ENCODE measurements around the gene DYNLT5.

DYNLT5 gene

DNA sequence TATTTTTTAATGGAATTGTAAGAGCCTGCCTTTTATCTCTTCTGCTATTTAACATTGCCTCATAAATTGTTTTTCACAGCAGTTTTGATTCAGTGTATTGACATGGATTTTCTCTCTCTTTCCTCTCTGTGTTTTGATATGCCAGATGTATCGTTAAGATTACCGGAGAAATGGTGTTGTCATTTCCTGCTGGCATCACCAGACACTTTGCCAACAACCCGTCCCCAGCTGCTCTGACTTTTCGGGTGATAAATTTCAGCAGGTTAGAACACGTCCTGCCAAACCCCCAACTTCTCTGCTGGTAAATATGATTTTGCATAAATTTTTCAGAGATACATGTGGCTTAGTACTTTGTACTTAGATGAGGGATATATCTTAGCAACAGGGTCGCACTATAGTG is 23.1 kb upstream of the DYNLT5 start:
- Histone ChIP-seq H3K36me3 (ENCODE audit: insufficient read depth, low read length) (no peaks in the 10 kb centered on the region), H3K4me2 (ENCODE audit: low read depth, low read length, poor library complexity, severe bottlenecking) (peak overlapping the region; percentile 73), H4K20me1 (ENCODE audit: insufficient read depth, low read length, poor library complexity, severe bottlenecking) (no peaks in the 10 kb centered on the region), H3K27me3 (ENCODE audit: insufficient read depth, low read length, poor library complexity, severe bottlenecking) (no peaks in the 10 kb centered on the region), H3K9me3 (ENCODE audit: insufficient read depth, low read depth, low read length) (peaks cover 3% of the 10 kb centered on the region; the same call in 1 of the 2 replicates), H3K79me2 (ENCODE audit: insufficient read depth, low read length) (no peaks in the 10 kb centered on the region), H3K4me1 (ENCODE audit: insufficient read depth, low read length, poor library complexity, severe bottlenecking) (peaks cover 71% of the 10 kb centered on the region), H3K4me3 (ENCODE audit: low read length, poor library complexity, severe bottlenecking) (peak overlapping the region; percentile 61), H3F3A (ENCODE audit: low read depth) (peaks cover 19% of the 10 kb centered on the region; the same call in 1 of the 2 replicates), H2AFZ (ENCODE audit: low read length) (no peak overlapping the region), H3K9ac (ENCODE audit: low read depth, low read length, poor library complexity, severe bottlenecking) (peak overlapping the region; percentile 70), H3K9me2 (replicated peaks; ENCODE audit: low read depth, low read length) (no peaks in the 10 kb centered on the region)
- 0 out of 2 replicates have a peak, but pooled peaks have one; percentile 36 for TF ChIP-seq EZH2phosphoT487 (IDR thresholded peaks at IDR 0.05; ENCODE audit: borderline replicate concordance)
- TF ChIP-seq, protein P1, sequence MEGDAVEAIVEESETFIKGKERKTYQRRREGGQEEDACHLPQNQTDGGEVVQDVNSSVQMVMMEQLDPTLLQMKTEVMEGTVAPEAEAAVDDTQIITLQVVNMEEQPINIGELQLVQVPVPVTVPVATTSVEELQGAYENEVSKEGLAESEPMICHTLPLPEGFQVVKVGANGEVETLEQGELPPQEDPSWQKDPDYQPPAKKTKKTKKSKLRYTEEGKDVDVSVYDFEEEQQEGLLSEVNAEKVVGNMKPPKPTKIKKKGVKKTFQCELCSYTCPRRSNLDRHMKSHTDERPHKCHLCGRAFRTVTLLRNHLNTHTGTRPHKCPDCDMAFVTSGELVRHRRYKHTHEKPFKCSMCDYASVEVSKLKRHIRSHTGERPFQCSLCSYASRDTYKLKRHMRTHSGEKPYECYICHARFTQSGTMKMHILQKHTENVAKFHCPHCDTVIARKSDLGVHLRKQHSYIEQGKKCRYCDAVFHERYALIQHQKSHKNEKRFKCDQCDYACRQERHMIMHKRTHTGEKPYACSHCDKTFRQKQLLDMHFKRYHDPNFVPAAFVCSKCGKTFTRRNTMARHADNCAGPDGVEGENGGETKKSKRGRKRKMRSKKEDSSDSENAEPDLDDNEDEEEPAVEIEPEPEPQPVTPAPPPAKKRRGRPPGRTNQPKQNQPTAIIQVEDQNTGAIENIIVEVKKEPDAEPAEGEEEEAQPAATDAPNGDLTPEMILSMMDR (conservative IDR thresholded peaks at IDR 0.05; ENCODE audit: low read length), result no peak

DNA sequence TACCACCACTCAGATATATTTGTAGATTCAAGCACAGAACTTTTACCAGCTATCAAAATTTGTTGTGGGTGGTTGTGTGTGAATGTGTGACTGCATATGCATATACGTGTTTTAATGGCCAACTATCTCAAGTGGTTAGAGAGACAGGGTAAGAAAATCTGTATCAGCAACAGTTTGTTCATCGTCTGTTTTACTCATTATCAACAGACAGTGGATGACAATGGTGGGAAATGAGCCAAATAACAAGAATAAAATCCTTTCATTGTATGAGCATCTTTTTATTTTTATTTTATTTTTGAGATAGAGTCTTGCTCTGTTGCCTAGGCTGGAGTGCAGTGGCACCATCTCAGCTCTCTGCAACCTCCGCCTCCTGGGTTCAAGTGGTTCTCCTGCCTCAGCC is 22.7 kb upstream of the DYNLT5 start:
- Histone ChIP-seq H3K4me2 (ENCODE audit: low read depth, low read length, poor library complexity, severe bottlenecking) (peak overlapping the region; percentile 73), H4K20me1 (ENCODE audit: insufficient read depth, low read length, poor library complexity, severe bottlenecking) (no peaks in the 10 kb centered on the region), H3K4me1 (ENCODE audit: insufficient read depth, low read length, poor library complexity, severe bottlenecking) (peaks cover 69% of the 10 kb centered on the region), H2AFZ (ENCODE audit: low read length) (no peak overlapping the region), H3K9ac (ENCODE audit: low read depth, low read length, poor library complexity, severe bottlenecking) (peak overlapping the region; percentile 70), H3K9me2 (replicated peaks; ENCODE audit: low read depth, low read length) (no peaks in the 10 kb centered on the region), H3K4me3 (ENCODE audit: low read length, poor library complexity, severe bottlenecking) (peak overlapping the region; percentile 61), H3K79me2 (ENCODE audit: insufficient read depth, low read length) (no peaks in the 10 kb centered on the region), H3K27me3 (ENCODE audit: insufficient read depth, low read length, poor library complexity, severe bottlenecking) (no peaks in the 10 kb centered on the region), H3F3A (ENCODE audit: low read depth) (peaks cover 19% of the 10 kb centered on the region; the same call in 1 of the 2 replicates), H3K9me3 (ENCODE audit: insufficient read depth, low read depth, low read length) (peaks cover 3% of the 10 kb centered on the region; the same call in 1 of the 2 replicates), H3K36me3 (ENCODE audit: insufficient read depth, low read length) (no peaks in the 10 kb centered on the region)
- no peak for TF ChIP-seq EZH2phosphoT487 (IDR thresholded peaks at IDR 0.05; ENCODE audit: borderline replicate concordance)
- TF ChIP-seq, protein P1 (conservative IDR thresholded peaks at IDR 0.05; ENCODE audit: low read length), result no peak

DNA sequence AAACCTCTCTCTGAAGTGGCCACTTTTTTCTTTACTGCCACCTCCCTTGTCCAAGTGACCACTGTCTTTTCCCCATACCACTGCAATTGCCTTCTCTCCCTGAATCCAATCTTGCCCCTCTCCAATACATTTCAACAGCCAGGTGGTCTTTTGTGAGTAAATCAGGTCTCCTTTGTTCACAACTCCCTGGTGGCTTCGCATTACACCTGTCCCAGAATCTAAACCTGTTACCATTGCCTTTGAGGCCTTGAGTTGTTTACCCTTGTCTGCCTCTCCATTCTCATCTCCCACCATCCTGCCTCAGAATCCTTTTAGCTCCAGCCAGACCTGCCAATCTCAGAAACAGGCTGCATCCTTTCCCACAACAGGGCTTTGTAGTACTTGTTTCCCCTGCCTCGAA is 21.8 kb upstream of the DYNLT5 start:
- Histone ChIP-seq H4K20me1 (ENCODE audit: insufficient read depth, low read length, poor library complexity, severe bottlenecking) (no peaks in the 10 kb centered on the region), H3K9me2 (replicated peaks; ENCODE audit: low read depth, low read length) (no peaks in the 10 kb centered on the region), H2AFZ (ENCODE audit: low read length) (0 out of 2 replicates have a peak overlapping the region, but pooled peaks have one; percentile 2), H3K79me2 (ENCODE audit: insufficient read depth, low read length) (no peaks in the 10 kb centered on the region), H3F3A (ENCODE audit: low read depth) (peaks cover 19% of the 10 kb centered on the region; the same call in 1 of the 2 replicates), H3K9me3 (ENCODE audit: insufficient read depth, low read depth, low read length) (peaks cover 3% of the 10 kb centered on the region; the same call in 1 of the 2 replicates), H3K27me3 (ENCODE audit: insufficient read depth, low read length, poor library complexity, severe bottlenecking) (no peaks in the 10 kb centered on the region), H3K36me3 (ENCODE audit: insufficient read depth, low read length) (no peaks in the 10 kb centered on the region), H3K4me3 (ENCODE audit: low read length, poor library complexity, severe bottlenecking) (no peak overlapping the region), H3K4me1 (ENCODE audit: insufficient read depth, low read length, poor library complexity, severe bottlenecking) (peaks cover 60% of the 10 kb centered on the region), H3K4me2 (ENCODE audit: low read depth, low read length, poor library complexity, severe bottlenecking) (peak overlapping the region; percentile 73), H3K9ac (ENCODE audit: low read depth, low read length, poor library complexity, severe bottlenecking) (peak overlapping the region; percentile 70)
- no peak for TF ChIP-seq EZH2phosphoT487 (IDR thresholded peaks at IDR 0.05; ENCODE audit: borderline replicate concordance)
- TF ChIP-seq, protein P1 (conservative IDR thresholded peaks at IDR 0.05; ENCODE audit: low read length), result no peak
